Measurements from ENCODE around the gene STXBP1.

The STXBP1 gene

DNA sequence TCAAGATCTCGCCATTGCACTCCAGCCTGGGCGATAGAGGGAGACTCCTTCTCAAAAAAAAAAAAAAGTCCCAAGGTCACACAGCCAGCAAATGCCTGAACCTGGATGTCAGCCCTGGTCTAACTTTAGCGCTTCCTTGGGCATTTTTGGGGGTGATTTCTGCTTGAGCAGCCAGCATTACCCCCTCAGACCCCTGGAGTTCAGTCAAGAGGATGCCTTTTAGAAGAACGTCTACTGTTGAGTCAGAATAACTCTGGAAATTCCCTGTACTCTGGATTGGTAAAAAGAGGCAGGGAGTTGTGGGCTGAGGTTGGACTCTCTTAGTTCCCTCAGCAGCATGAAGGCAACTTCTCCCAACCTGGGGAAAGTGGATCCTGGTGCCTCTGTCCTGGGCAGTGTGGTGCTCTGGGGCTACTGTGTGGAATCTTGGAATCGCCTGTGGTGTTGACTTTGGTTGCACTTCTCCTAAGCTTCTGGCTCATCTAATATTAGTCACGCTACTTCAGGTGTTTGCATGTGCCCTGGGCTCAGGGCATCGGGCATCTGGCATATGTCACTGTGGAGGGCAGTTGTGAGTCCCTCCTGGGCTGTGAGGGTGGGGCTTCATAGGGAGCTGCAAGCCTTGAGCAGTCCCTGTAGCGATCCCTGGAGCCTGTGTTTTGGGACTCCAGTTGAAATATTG is 32.2 kb downstream of the STXBP1 start:
- H3K4me1 Mint-ChIP-seq (ENCODE audit: low read depth): no peaks in the 10 kb centered on the region
- no peaks in the 10 kb centered on the region for H3K36me3 Mint-ChIP-seq (ENCODE audit: low read depth)
- no peaks in the 10 kb centered on the region for H3K9me3 Mint-ChIP-seq
- H3K27me3 Mint-ChIP-seq (ENCODE audit: low read depth): peaks cover 3% of the 10 kb centered on the region
- no peak overlapping the region for H3K27ac Mint-ChIP-seq
- DNase-seq (ENCODE audit: low spot score): no peak
- H3K4me3 Mint-ChIP-seq: no peak overlapping the region

DNA sequence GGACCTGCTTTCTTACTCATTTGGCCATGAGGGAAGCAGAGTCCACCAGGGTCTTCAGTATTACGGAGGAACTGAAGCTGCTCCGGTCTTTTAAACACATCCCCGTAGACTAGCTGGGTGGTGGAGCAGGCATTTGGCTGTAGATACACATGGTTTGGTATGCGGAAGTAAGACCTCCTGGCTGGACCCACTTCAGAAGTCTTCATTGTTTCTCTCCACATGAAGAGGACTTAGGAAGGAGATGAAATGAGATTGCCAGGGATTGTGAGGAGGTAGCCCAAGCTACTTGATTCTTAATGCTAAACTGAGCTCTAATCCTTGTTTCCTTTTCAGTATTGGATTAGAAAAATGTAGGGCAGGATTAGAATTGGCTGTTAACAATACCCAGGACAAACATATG is 32.9 kb downstream of the STXBP1 start:
- H3K4me1 Mint-ChIP-seq (ENCODE audit: low read depth): no peaks in the 10 kb centered on the region
- H3K36me3 Mint-ChIP-seq (ENCODE audit: low read depth): no peaks in the 10 kb centered on the region
- H3K27ac Mint-ChIP-seq: no peak overlapping the region
- no peak for DNase-seq (ENCODE audit: low spot score)
- H3K4me3 Mint-ChIP-seq: no peak overlapping the region
- peaks cover 3% of the 10 kb centered on the region for H3K27me3 Mint-ChIP-seq (ENCODE audit: low read depth)
- no peaks in the 10 kb centered on the region for H3K9me3 Mint-ChIP-seq

- Mint-ChIP-seq H3K27me3 (ENCODE audit: low read depth) (peaks cover 3% of the 10 kb centered on the region), H3K36me3 (ENCODE audit: low read depth) (no peaks in the 10 kb centered on the region), H3K9me3 (no peaks in the 10 kb centered on the region), H3K4me3 (no peak overlapping the region), H3K4me1 (ENCODE audit: low read depth) (no peaks in the 10 kb centered on the region), H3K27ac (no peak overlapping the region)
- no peak for DNase-seq (ENCODE audit: low spot score)
These were observed 35.4 kb downstream of the STXBP1 start for GRCh38 chr9:127647451-127647850.

GRCh38 chr9:127650518-127650917 is 38.4 kb downstream of the STXBP1 start:
- peaks cover 3% of the 10 kb centered on the region for H3K36me3 Mint-ChIP-seq (ENCODE audit: low read depth)
- no peak overlapping the region for H3K27ac Mint-ChIP-seq
- no peak for DNase-seq (ENCODE audit: low spot score)
- no peaks in the 10 kb centered on the region for H3K4me1 Mint-ChIP-seq (ENCODE audit: low read depth)
- H3K9me3 Mint-ChIP-seq: no peaks in the 10 kb centered on the region
- H3K27me3 Mint-ChIP-seq (ENCODE audit: low read depth): peaks cover under 1% of the 10 kb centered on the region
- H3K4me3 Mint-ChIP-seq: no peak overlapping the region

DNA sequence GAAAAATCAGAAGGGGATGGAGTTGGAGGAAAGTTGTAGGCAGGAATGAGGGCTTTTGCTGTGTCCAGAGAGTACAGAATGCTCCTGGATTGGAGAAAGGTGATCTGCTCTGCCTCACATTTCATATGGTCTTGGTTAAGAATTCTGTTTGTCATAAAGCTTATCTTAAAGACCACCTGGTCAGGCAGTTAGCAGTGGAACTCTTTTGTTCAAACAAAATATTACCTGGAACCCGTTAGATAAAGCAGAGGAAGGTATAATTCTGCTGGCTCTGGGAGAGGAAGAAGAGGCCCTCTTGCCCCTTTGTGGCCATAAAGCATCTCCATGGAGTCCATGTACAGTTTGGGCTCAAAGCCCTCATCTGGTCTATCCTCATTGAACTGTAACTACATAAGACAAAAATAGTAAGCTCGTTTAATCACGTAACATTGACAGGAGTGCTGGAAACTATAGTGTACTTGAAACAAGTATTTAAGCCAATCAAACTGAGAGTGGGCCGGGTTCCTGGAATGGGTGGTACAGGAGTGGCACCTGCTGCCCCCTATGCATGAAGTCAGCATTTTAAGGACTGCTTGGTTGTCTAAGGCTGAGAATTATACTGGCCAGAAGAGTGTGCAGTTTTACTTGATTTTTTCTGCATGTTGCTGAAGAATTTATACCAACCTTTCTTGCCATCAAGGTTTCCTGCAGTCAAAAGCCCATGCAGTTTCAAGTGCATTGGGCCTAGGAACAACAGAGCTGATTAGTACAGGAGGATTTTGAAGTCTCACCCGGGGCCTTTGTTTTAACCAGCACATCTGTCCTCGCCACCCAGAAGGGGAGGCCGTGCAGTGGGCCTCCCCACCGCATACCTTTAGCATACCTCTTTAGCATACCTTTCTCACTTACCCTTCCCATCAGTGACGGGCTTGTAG is 39.9 kb downstream of the STXBP1 start:
- Mint-ChIP-seq H3K36me3 (ENCODE audit: low read depth) (peaks cover 3% of the 10 kb centered on the region), H3K27ac (no peak overlapping the region), H3K27me3 (ENCODE audit: low read depth) (no peaks in the 10 kb centered on the region), H3K4me1 (ENCODE audit: low read depth) (no peaks in the 10 kb centered on the region), H3K9me3 (no peaks in the 10 kb centered on the region), H3K4me3 (no peak overlapping the region)
- no peak for DNase-seq (ENCODE audit: low spot score)

DNA sequence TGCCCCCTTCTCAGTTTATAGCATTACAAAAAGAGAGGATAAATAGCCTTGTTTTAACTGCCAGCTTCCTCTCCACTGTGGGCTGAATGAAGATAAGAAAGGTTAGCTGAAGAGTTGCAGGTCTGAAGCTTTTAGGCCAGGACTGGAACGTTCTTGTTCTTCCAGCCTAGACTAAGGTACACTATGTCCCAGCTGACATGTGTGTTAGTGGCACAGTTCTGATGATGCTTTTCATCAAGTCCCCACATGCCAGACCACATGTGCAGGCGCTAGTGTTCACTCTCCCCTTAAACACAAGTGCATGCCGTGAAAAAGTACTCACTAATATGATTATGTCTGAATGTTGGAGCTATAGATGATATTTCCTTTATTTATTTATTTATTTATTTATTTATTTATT is 40.7 kb downstream of the STXBP1 start:
- Mint-ChIP-seq H3K4me3 (no peak overlapping the region), H3K36me3 (ENCODE audit: low read depth) (peaks cover 3% of the 10 kb centered on the region), H3K27ac (no peak overlapping the region), H3K27me3 (ENCODE audit: low read depth) (no peaks in the 10 kb centered on the region), H3K9me3 (no peaks in the 10 kb centered on the region), H3K4me1 (ENCODE audit: low read depth) (no peaks in the 10 kb centered on the region)
- no peak for DNase-seq (ENCODE audit: low spot score)

GRCh38 chr9:127654619-127655018 is 42.5 kb downstream of the STXBP1 start:
- Mint-ChIP-seq H3K27me3 (ENCODE audit: low read depth) (no peaks in the 10 kb centered on the region), H3K36me3 (ENCODE audit: low read depth) (peaks cover 3% of the 10 kb centered on the region), H3K4me3 (no peak overlapping the region), H3K27ac (no peak overlapping the region), H3K4me1 (ENCODE audit: low read depth) (no peaks in the 10 kb centered on the region), H3K9me3 (no peaks in the 10 kb centered on the region)
- no peak for DNase-seq (ENCODE audit: low spot score)

DNA sequence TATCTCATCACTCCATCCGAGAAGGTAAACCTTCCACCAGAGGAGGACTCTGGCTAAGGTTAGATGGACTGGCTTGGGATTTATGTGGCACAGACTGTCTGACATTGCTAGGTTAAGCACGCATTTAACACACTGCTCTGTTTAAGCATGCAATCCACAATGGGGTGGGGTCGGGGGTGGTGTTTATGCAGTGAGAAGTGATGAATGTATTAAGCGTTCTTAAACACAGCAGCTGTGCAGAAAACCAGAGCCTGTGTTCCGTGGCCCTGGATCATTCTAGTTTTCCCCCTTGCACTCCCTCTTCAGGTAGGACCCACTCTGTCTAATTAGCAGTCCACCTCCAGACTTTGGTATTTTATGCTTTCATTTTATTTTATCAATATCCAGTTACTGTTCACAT is 46.4 kb downstream of the STXBP1 start:
- peaks cover 8% of the 10 kb centered on the region for H3K36me3 Mint-ChIP-seq (ENCODE audit: low read depth)
- no peaks in the 10 kb centered on the region for H3K9me3 Mint-ChIP-seq
- H3K4me3 Mint-ChIP-seq: no peak overlapping the region
- DNase-seq (ENCODE audit: low spot score): no peak
- no peak overlapping the region for H3K27ac Mint-ChIP-seq
- H3K27me3 Mint-ChIP-seq (ENCODE audit: low read depth): no peaks in the 10 kb centered on the region
- no peaks in the 10 kb centered on the region for H3K4me1 Mint-ChIP-seq (ENCODE audit: low read depth)

GRCh38 chr9:127660886-127661741 is 49.0 kb downstream of the STXBP1 start:
- no peak overlapping the region for H3K4me3 Mint-ChIP-seq
- no peaks in the 10 kb centered on the region for H3K4me1 Mint-ChIP-seq (ENCODE audit: low read depth)
- no peak for DNase-seq (ENCODE audit: low spot score)
- H3K9me3 Mint-ChIP-seq: no peaks in the 10 kb centered on the region
- peaks cover 4% of the 10 kb centered on the region for H3K36me3 Mint-ChIP-seq (ENCODE audit: low read depth)
- H3K27ac Mint-ChIP-seq: no peak overlapping the region
- H3K27me3 Mint-ChIP-seq (ENCODE audit: low read depth): no peaks in the 10 kb centered on the region

GRCh38 chr9:127662617-127663016 is 50.5 kb downstream of the STXBP1 start:
- H3K27me3 Mint-ChIP-seq (ENCODE audit: low read depth): no peaks in the 10 kb centered on the region
- no peak for DNase-seq (ENCODE audit: low spot score)
- peaks cover 4% of the 10 kb centered on the region for H3K36me3 Mint-ChIP-seq (ENCODE audit: low read depth)
- no peaks in the 10 kb centered on the region for H3K9me3 Mint-ChIP-seq
- no peak overlapping the region for H3K4me3 Mint-ChIP-seq
- H3K4me1 Mint-ChIP-seq (ENCODE audit: low read depth): no peaks in the 10 kb centered on the region
- H3K27ac Mint-ChIP-seq: no peak overlapping the region

GRCh38 chr9:127664324-127664677 is 52.2 kb downstream of the STXBP1 start:
- H3K27me3 Mint-ChIP-seq (ENCODE audit: low read depth): no peaks in the 10 kb centered on the region

DNA sequence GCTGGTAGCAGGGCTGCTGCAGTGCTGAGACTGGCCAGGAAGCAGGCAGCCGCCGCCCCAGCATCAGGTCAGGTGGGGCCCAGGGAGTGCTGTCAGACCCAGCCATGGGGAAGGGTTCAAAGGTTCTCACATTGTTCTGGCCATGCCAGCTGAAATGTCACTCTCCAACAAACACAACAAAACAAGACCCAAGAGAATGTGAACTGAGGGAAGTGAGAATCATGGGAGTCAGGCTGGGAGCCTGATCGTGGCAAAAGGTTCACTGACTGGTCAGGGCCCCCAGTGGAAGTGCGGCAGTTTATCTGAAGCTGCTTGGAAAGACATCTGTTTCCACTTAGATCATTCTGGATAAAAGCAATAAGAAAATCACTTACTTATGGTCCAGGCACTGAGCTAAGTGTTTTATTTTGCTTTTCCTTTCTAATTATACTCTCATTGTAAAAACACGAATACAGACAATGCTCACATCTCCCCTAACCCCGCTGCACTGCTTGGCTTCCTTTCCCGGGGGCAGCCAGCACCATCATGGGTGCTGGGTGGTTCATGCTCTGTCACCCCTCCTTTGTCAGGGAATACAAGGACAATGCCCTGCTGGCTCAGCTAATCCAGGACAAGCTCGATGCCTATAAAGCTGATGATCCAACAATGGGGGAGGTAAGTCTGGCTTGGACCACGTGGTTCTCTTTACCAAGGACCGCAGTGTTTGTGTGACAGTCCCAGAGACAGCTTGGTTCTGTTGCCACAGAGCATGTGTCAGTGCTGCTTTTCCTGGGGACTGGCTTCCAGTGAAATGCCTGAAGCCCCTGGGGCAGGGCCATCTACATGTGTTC is 52.8 kb downstream of the STXBP1 start:
- no peak overlapping the region for H3K4me3 Mint-ChIP-seq
- H3K36me3 Mint-ChIP-seq (ENCODE audit: low read depth): peaks cover 4% of the 10 kb centered on the region
- no peaks in the 10 kb centered on the region for H3K9me3 Mint-ChIP-seq
- no peaks in the 10 kb centered on the region for H3K4me1 Mint-ChIP-seq (ENCODE audit: low read depth)
- no peak overlapping the region for H3K27ac Mint-ChIP-seq
- DNase-seq (ENCODE audit: low spot score): no peak
- no peaks in the 10 kb centered on the region for H3K27me3 Mint-ChIP-seq (ENCODE audit: low read depth)

More at GRCh38 chr9:127664324-127664677, 52.2 kb downstream of the STXBP1 start:
- Mint-ChIP-seq H3K9me3 (no peaks in the 10 kb centered on the region), H3K4me1 (ENCODE audit: low read depth) (no peaks in the 10 kb centered on the region), H3K27ac (no peak overlapping the region), H3K4me3 (no peak overlapping the region), H3K36me3 (ENCODE audit: low read depth) (peaks cover 4% of the 10 kb centered on the region)
- no peak for DNase-seq (ENCODE audit: low spot score)

- H3K27ac Mint-ChIP-seq: no peak overlapping the region
- no peaks in the 10 kb centered on the region for H3K9me3 Mint-ChIP-seq
- no peaks in the 10 kb centered on the region for H3K27me3 Mint-ChIP-seq (ENCODE audit: low read depth)
- no peak overlapping the region for H3K4me3 Mint-ChIP-seq
- peaks cover 3% of the 10 kb centered on the region for H3K36me3 Mint-ChIP-seq (ENCODE audit: low read depth)
- no peaks in the 10 kb centered on the region for H3K4me1 Mint-ChIP-seq (ENCODE audit: low read depth)
- no peak for DNase-seq (ENCODE audit: low spot score)
These were observed 55.2 kb downstream of the STXBP1 start for GRCh38 chr9:127667127-127667844.

All from T-helper 2 cell treated with Interferon-gamma antibody and Interleukin-4, amounts not matched to agents 5 μg/mL and 100 μg/mL, for 36 hours (primary cell).